Measurements from ENCODE around the gene M1AP. TPM values are rescaled to one million over a fixed set of nuclear protein-coding genes. Genes with fewer than 3 reads are reported as not detected.
A peak's percentile ranks its signal among the peaks of the same experiment; 100 is the strongest.

Gene M1AP
- polyA plus RNA-seq, 3 donors = 1.00 to 4.6 (median 1.8) TPM

GRCh38 chr2:74587664-74588277, 60.4 kb downstream of the M1AP start:
- H3K27ac Mint-ChIP-seq = peak overlapping the region in 2 of 7 donors; percentile 46 to 69

More at GRCh38 chr2:74587664-74588277, 60.4 kb downstream of the M1AP start:
- peaks cover 39% of the 10 kb centered on the region for H3K4me1 Mint-ChIP-seq
- peak; percentile 83 for TF ChIP-seq CTCF (IDR thresholded peaks at IDR 0.05)
- no peak overlapping the region for H3K27ac ChIP-seq (ENCODE audit: low read depth in 1 of 2, low read length in 2 of 2)
- H3K9me3 Mint-ChIP-seq = no peaks in the 10 kb centered on the region
- WGBS (ENCODE audit: insufficient coverage) = 0% methylated on average over 1 of the region's 6 CpGs
- no peaks in the 10 kb centered on the region for H3K9me3 ChIP-seq (replicated peaks in 1 of 2; ENCODE audit: control insufficient read depth in 1 of 2, insufficient read depth in 1 of 2, low read length in 2 of 2)
- no peaks in the 10 kb centered on the region for H4K20me1 ChIP-seq (ENCODE audit: insufficient read depth, low read length)
- no peaks in the 10 kb centered on the region for H3K36me3 Mint-ChIP-seq
- intact Hi-C loops (cut with micrococcal nuclease) = loop anchor here (2.0 to 10.0 kb wide), 3 partner anchors 35 to 105 kb away; partner anchors contain the start of genes DOK1 (in 2 of the 2), LOXL3 (in 2 of the 2), CCDC142 (in 1 of the 2) and TTC31 (in 1 of the 2)
- no peak overlapping the region for H2AFZ ChIP-seq (ENCODE audit: insufficient read depth, low read depth, low read length, poor library complexity, severe bottlenecking)
- no peaks in the 10 kb centered on the region for H3K27me3 ChIP-seq (ENCODE audit: control insufficient read depth in 2 of 2, insufficient read depth in 2 of 2, low read length in 2 of 2)
- H3K4me2 ChIP-seq (replicated peaks; ENCODE audit: extremely low read depth, low read length, poor library complexity, severe bottlenecking) = no peak overlapping the region
- no peaks in the 10 kb centered on the region for H3K36me3 ChIP-seq (replicated peaks in 1 of 2; ENCODE audit: control insufficient read depth in 1 of 2, insufficient read depth in 2 of 2, low read length in 2 of 2)
- H3K4me3 ChIP-seq (replicated peaks in 1 of 3; ENCODE audit: low read depth in 2 of 3, low read length in 3 of 3) = no peak overlapping the region
- no peaks in the 10 kb centered on the region for H3K79me2 ChIP-seq (ENCODE audit: insufficient read depth, low read length)
- H3K4me3 Mint-ChIP-seq = no peak overlapping the region
- peak; percentile 65 to 69 (median 69) for DNase-seq
- peaks cover 31 to 37% of the 10 kb centered on the region in 2 donors for H3K4me1 ChIP-seq (ENCODE audit: control insufficient read depth in 1 of 2, insufficient read depth in 2 of 2, low read length in 2 of 2)
- no peak overlapping the region for H3K9ac ChIP-seq (ENCODE audit: insufficient read depth, low read length, poor library complexity, severe bottlenecking)
- H3K27me3 Mint-ChIP-seq (ENCODE audit: low read depth in 3 of 3) = peaks cover 0 to under 1% (median 0%) of the 10 kb centered on the region in 3 donors

Data from CD14-positive monocyte (primary cell).